ENCODE results near the gene ZNF507. TPM values are rescaled to one million over a fixed set of nuclear protein-coding genes. Genes with fewer than 3 reads are reported as not detected.

The ZNF507 gene
- total and polyA plus RNA-seq, 3 donors from 2014 or later, result 40.5 to 53.0 (median 50.6) TPM

DNA sequence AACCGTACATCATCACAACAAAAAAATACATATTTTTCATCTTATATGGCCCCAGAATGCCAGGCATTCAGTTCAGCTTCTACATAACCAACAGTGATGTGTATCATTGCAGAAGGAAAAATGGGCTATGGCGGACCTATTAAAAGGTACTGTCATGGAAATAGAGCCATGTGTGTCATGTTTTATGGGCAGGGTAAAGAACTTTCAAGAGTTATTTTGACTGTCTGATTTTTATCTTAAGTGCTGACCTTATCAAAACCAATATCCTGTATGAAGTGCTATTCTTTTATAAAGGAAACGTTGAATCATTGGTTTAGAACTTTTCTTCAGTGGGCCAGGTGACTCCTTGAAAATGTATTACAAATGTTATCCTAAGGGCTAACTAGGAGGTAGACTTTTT is 9.9 kb downstream of the ZNF507 start:
- TF ChIP-seq POLR2A (IDR thresholded peaks at IDR 0.05), result no peak
- TF ChIP-seq, protein P1, sequence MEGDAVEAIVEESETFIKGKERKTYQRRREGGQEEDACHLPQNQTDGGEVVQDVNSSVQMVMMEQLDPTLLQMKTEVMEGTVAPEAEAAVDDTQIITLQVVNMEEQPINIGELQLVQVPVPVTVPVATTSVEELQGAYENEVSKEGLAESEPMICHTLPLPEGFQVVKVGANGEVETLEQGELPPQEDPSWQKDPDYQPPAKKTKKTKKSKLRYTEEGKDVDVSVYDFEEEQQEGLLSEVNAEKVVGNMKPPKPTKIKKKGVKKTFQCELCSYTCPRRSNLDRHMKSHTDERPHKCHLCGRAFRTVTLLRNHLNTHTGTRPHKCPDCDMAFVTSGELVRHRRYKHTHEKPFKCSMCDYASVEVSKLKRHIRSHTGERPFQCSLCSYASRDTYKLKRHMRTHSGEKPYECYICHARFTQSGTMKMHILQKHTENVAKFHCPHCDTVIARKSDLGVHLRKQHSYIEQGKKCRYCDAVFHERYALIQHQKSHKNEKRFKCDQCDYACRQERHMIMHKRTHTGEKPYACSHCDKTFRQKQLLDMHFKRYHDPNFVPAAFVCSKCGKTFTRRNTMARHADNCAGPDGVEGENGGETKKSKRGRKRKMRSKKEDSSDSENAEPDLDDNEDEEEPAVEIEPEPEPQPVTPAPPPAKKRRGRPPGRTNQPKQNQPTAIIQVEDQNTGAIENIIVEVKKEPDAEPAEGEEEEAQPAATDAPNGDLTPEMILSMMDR (IDR thresholded peaks at IDR 0.05), result no peak
- H3K27ac ChIP-seq, result no peak overlapping the region
- no peak for DNase-seq
- H3K36me3 ChIP-seq (ENCODE audit: low read depth, missing control alignments), result no peaks in the 10 kb centered on the region
- no peak overlapping the region for H3K4me3 ChIP-seq
- no peaks in the 10 kb centered on the region for H3K4me1 ChIP-seq
- 95 to 96% methylated on average over 3 of the region's 3 CpGs for WGBS, 2 donors
- intact Hi-C loops (cut with DNase I; ENCODE audit: low total_unique reads), result no loop called here
- H3K27me3 ChIP-seq, result no peaks in the 10 kb centered on the region
- H3K9me3 ChIP-seq, result no peaks in the 10 kb centered on the region

DNA sequence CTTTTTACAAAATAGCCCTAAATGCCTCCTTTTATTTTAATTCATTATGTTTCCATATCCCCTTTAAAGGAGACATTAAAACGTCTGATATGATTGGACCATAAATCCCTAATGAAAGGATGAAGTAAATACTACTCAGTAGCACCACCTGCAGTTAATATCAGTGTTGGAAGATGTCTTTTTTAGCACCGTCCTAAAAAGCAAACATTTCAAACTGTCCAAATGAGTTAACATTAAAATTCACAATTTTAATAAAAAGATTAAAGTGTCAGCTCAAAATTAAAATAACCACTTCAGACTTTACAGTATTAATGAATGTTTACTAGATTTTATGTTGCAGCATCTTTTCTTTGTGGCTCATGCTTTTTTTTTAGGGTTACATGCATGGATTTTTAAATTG is 12.3 kb downstream of the ZNF507 start:
- WGBS, 2 donors, result 21 to 33% methylated on average over 2 of the region's 2 CpGs
- intact Hi-C loops (cut with DNase I; ENCODE audit: low total_unique reads), result no loop called here
- TF ChIP-seq, protein P1 (IDR thresholded peaks at IDR 0.05), result peak in 1 of 3 experiments; percentile 11
- TF ChIP-seq POLR2A (IDR thresholded peaks at IDR 0.05), result no peak
- Histone ChIP-seq H3K27ac (no peak overlapping the region), H3K36me3 (ENCODE audit: low read depth, missing control alignments) (no peaks in the 10 kb centered on the region), H3K27me3 (no peaks in the 10 kb centered on the region), H3K9me3 (no peaks in the 10 kb centered on the region), H3K4me1 (no peaks in the 10 kb centered on the region), H3K4me3 (no peak overlapping the region)
- no peak for DNase-seq

DNA sequence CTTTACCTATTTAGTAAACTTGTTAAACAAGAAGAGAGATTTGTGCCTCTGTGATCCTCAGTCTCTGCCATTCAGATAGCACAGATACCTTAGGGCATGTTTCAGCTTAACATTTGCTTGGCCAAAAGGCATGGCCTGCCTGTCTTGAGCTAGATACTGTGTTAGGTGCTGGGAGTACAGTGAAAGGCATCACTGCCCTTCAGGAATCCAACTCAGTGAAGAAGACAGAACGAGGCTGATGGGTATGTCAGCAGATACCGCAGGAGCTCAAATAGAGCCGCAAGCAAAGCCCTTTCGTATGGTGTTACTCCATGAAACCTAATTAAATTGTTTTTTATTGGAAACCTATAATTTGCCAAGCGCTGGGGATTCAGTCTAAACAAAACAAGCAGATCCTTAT is 12.9 kb downstream of the ZNF507 start:
- no peak overlapping the region for H3K27ac ChIP-seq
- intact Hi-C loops (cut with DNase I; ENCODE audit: low total_unique reads), result no loop called here
- H3K36me3 ChIP-seq (ENCODE audit: low read depth, missing control alignments), result no peaks in the 10 kb centered on the region
- WGBS, 2 donors, result 94 to 96% methylated on average over 5 of the region's 5 CpGs
- no peaks in the 10 kb centered on the region for H3K9me3 ChIP-seq
- no peak for TF ChIP-seq POLR2A (IDR thresholded peaks at IDR 0.05)
- TF ChIP-seq, protein P1 (IDR thresholded peaks at IDR 0.05), result no peak
- no peak overlapping the region for H3K4me3 ChIP-seq
- H3K4me1 ChIP-seq, result no peaks in the 10 kb centered on the region
- H3K27me3 ChIP-seq, result no peaks in the 10 kb centered on the region
- DNase-seq, result no peak

DNA sequence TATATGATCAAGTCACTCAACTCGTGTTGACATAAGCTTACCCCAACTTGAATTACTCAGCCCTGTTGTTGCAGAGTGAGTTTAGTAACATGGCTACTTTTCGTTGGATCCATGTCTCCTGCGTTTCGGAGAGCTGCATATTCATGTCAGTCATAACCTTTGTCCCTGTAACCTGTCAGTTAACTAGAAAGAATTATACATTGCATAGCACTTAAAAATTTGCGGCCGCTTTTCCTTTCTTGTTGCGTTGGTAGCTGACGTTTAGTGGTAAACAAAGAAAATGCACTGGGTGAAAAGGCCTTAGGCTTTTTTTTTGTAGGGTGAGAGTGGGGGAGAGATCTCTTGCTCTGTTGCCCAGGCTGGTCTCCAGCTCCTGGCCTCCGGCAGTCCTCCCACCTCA is 14.2 kb downstream of the ZNF507 start:
- TF ChIP-seq POLR2A (IDR thresholded peaks at IDR 0.05), result no peak
- TF ChIP-seq, protein P1 (IDR thresholded peaks at IDR 0.05), result no peak

DNA sequence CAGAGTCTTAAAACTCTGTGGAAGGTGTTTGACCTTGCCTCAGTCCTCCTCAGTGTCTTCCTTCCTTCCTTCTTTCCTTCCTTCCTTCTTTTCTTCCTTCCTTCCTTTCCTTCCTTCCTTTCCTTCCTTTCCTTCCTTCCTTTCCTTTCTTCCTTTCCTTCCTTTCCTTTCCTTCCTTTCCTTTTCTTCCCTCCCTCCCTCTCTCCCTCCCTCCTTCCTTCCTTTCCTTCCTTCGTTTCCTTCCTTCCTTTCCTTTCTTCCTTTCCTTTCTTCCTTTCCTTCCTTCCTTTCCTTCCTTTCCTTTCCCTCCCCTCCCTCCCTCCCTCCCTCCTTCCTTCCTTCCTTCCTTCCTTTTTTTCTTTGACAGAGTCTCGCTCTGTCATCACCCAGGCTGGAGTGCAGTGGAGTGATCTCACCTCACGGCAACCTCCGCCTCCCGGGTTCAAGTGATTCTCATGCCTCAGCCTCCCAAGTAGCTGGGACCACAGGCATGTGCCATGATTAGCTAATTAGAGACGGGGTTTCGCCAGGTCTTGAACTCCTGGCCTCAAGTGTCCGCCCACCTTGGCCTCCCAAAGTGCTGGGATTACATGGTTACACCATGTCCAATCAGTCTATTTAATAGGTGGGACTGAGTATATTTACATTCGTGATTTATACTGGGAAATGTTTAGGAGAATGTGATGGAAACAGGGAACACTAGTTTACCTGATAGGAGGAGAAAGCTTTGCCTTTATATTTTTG is 16.3 kb downstream of the ZNF507 start:
- Histone ChIP-seq H3K36me3 (ENCODE audit: low read depth, missing control alignments) (no peaks in the 10 kb centered on the region), H3K27me3 (no peaks in the 10 kb centered on the region), H3K27ac (no peak overlapping the region), H3K9me3 (no peaks in the 10 kb centered on the region), H3K4me1 (no peaks in the 10 kb centered on the region), H3K4me3 (no peak overlapping the region)
- DNase-seq, result no peak
- 92 to 95% methylated on average over 9 of the region's 9 CpGs for WGBS, 2 donors
- TF ChIP-seq, protein P1 (IDR thresholded peaks at IDR 0.05), result no peak
- TF ChIP-seq POLR2A (IDR thresholded peaks at IDR 0.05), result no peak
- intact Hi-C loops (cut with DNase I; ENCODE audit: low total_unique reads), result no loop called here

More for the DNA sequence above, 14.2 kb downstream of the ZNF507 start:
- Histone ChIP-seq H3K27me3 (no peaks in the 10 kb centered on the region), H3K4me3 (no peak overlapping the region), H3K4me1 (no peaks in the 10 kb centered on the region), H3K27ac (no peak overlapping the region), H3K36me3 (ENCODE audit: low read depth, missing control alignments) (no peaks in the 10 kb centered on the region), H3K9me3 (no peaks in the 10 kb centered on the region)
- DNase-seq, result no peak
- intact Hi-C loops (cut with DNase I; ENCODE audit: low total_unique reads), result no loop called here
- WGBS, 2 donors, result 94 to 95% methylated on average over 9 of the region's 9 CpGs

All from testis (tissue), 3 donors.